ENCODE results near the gene SPIRE2. TPM values are rescaled to one million over a fixed set of nuclear protein-coding genes. Genes with fewer than 3 reads are reported as not detected.

The SPIRE2 gene
- total and polyA plus RNA-seq, 2 of the 13 experiments (the other 11 are each of a cell fraction or from before 2014, with no cell fraction given) = 13.3 to 37.5 TPM

DNA sequence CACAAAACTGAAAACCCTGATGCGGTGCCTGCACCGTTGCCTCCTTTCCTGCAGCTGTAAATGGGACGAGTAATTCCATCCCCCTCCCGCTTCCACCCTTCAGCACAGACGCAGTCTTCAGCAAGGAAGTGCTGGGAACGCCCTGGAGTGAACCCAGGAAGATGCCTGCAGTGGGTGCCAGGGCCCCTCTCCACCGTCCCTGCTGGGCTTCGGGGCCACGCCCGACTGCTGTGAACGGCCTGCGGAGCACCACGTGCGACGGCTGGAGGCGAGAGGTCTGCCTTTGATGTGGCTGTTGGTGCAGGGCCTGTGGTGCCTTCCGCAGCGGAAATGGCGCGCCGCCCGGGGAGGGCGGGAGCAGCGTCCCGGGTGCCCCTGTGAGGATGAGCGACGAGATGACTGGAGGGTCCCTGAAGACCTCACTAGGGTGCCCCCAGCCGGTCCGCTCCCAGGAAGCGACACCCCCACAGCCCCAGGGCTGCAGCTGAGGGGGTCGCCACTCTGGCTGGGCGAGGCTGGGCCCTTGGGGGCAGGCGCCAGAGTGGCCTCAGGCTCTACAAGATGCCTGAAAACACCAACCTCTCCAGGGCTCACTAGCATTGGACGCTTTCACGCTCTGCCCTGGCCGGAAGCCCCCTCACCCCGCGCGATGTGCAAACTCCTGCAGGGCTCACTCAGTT, 89.6 kb downstream of the SPIRE2 start (continued):
- peak; percentile 99 for TF ChIP-seq IKZF4 (CRISPR knock-in tag; IDR thresholded peaks at IDR 0.05; ENCODE audit: borderline replicate concordance, low read depth, not compliant biosample characterization)
- TF ChIP-seq, protein P1, sequence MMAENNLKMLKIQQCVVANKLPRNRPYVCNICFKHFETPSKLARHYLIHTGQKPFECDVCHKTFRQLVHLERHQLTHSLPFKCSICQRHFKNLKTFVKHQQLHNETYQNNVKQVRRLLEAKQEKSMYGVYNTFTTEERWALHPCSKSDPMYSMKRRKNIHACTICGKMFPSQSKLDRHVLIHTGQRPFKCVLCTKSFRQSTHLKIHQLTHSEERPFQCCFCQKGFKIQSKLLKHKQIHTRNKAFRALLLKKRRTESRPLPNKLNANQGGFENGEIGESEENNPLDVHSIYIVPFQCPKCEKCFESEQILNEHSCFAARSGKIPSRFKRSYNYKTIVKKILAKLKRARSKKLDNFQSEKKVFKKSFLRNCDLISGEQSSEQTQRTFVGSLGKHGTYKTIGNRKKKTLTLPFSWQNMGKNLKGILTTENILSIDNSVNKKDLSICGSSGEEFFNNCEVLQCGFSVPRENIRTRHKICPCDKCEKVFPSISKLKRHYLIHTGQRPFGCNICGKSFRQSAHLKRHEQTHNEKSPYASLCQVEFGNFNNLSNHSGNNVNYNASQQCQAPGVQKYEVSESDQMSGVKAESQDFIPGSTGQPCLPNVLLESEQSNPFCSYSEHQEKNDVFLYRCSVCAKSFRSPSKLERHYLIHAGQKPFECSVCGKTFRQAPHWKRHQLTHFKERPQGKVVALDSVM (CRISPR knock-in tag; IDR thresholded peaks at IDR 0.05) = peak; percentile 78
- TF ChIP-seq ZNF33A (CRISPR knock-in tag; IDR thresholded peaks at IDR 0.05; ENCODE audit: borderline replicate concordance) = no peak; the same call in 1 of the 2 replicates
- TF ChIP-seq PAWR (CRISPR knock-in tag; IDR thresholded peaks at IDR 0.05; ENCODE audit: borderline replicate concordance) = no peak
- TF ChIP-seq PITX1 (CRISPR knock-in tag; IDR thresholded peaks at IDR 0.05) = peak; percentile 95
- TF ChIP-seq, protein P2, sequence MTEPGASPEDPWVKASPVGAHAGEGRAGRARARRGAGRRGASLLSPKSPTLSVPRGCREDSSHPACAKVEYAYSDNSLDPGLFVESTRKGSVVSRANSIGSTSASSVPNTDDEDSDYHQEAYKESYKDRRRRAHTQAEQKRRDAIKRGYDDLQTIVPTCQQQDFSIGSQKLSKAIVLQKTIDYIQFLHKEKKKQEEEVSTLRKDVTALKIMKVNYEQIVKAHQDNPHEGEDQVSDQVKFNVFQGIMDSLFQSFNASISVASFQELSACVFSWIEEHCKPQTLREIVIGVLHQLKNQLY (CRISPR knock-in tag; IDR thresholded peaks at IDR 0.05) = peak; percentile 98
- peak; percentile 97 for TF ChIP-seq RXRB (CRISPR knock-in tag; IDR thresholded peaks at IDR 0.05; ENCODE audit: borderline replicate concordance)
- TF ChIP-seq, protein P3, sequence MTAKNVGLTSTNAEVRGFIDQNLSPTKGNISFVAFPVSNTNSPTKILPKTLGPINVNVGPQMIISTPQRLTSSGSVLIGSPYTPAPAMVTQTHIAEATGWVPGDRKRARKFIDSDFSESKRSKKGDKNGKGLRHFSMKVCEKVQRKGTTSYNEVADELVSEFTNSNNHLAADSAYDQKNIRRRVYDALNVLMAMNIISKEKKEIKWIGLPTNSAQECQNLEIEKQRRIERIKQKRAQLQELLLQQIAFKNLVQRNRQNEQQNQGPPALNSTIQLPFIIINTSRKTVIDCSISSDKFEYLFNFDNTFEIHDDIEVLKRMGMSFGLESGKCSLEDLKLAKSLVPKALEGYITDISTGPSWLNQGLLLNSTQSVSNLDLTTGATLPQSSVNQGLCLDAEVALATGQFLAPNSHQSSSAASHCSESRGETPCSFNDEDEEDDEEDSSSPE (CRISPR knock-in tag; IDR thresholded peaks at IDR 0.05) = peak; percentile 98
- TF ChIP-seq ZNF430 (CRISPR knock-in tag; IDR thresholded peaks at IDR 0.05) = peak; percentile 98
- peak; percentile 98 for TF ChIP-seq ZFP36L1 (CRISPR knock-in tag; IDR thresholded peaks at IDR 0.05)
- TF ChIP-seq, protein P4, sequence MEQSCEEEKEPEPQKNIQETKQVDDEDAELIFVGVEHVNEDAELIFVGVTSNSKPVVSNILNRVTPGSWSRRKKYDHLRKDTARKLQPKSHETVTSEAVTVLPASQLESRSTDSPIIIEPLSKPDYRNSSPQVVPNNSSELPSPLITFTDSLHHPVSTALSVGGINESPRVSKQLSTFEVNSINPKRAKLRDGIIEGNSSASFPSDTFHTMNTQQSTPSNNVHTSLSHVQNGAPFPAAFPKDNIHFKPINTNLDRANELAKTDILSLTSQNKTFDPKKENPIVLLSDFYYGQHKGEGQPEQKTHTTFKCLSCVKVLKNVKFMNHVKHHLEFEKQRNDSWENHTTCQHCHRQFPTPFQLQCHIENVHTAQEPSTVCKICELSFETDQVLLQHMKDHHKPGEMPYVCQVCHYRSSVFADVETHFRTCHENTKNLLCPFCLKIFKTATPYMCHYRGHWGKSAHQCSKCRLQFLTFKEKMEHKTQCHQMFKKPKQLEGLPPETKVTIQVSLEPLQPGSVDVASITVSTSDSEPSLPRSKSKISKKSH (CRISPR knock-in tag; IDR thresholded peaks at IDR 0.05; ENCODE audit: borderline replicate concordance) = peak; percentile 98
- TF ChIP-seq ZNF329 (CRISPR knock-in tag; IDR thresholded peaks at IDR 0.05; ENCODE audit: low read depth) = peak; percentile 93
- TF ChIP-seq, protein P5, sequence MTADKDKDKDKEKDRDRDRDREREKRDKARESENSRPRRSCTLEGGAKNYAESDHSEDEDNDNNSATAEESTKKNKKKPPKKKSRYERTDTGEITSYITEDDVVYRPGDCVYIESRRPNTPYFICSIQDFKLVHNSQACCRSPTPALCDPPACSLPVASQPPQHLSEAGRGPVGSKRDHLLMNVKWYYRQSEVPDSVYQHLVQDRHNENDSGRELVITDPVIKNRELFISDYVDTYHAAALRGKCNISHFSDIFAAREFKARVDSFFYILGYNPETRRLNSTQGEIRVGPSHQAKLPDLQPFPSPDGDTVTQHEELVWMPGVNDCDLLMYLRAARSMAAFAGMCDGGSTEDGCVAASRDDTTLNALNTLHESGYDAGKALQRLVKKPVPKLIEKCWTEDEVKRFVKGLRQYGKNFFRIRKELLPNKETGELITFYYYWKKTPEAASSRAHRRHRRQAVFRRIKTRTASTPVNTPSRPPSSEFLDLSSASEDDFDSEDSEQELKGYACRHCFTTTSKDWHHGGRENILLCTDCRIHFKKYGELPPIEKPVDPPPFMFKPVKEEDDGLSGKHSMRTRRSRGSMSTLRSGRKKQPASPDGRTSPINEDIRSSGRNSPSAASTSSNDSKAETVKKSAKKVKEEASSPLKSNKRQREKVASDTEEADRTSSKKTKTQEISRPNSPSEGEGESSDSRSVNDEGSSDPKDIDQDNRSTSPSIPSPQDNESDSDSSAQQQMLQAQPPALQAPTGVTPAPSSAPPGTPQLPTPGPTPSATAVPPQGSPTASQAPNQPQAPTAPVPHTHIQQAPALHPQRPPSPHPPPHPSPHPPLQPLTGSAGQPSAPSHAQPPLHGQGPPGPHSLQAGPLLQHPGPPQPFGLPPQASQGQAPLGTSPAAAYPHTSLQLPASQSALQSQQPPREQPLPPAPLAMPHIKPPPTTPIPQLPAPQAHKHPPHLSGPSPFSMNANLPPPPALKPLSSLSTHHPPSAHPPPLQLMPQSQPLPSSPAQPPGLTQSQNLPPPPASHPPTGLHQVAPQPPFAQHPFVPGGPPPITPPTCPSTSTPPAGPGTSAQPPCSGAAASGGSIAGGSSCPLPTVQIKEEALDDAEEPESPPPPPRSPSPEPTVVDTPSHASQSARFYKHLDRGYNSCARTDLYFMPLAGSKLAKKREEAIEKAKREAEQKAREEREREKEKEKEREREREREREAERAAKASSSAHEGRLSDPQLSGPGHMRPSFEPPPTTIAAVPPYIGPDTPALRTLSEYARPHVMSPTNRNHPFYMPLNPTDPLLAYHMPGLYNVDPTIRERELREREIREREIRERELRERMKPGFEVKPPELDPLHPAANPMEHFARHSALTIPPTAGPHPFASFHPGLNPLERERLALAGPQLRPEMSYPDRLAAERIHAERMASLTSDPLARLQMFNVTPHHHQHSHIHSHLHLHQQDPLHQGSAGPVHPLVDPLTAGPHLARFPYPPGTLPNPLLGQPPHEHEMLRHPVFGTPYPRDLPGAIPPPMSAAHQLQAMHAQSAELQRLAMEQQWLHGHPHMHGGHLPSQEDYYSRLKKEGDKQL (CRISPR knock-in tag; IDR thresholded peaks at IDR 0.05; ENCODE audit: low read depth) = peak; percentile 95
- TF ChIP-seq HOXA7 (CRISPR knock-in tag; IDR thresholded peaks at IDR 0.05) = peak; percentile 85; the same call in 1 of the 2 replicates
- TF ChIP-seq WIZ (CRISPR knock-in tag; IDR thresholded peaks at IDR 0.05) = no peak; the same call in 1 of the 2 replicates
- TF ChIP-seq ZNF12 (CRISPR knock-in tag; IDR thresholded peaks at IDR 0.05) = peak; percentile 89; the same call in 1 of the 2 replicates
- no peak for TF ChIP-seq SIN3B (IDR thresholded peaks at IDR 0.05; ENCODE audit: low read length)

All from HepG2 (cell line).